Measurements from ENCODE around the gene UGGT2. TPM values are rescaled to one million over a fixed set of nuclear protein-coding genes. Genes with fewer than 3 reads are reported as not detected.

The UGGT2 gene
- total RNA-seq, 1 experiment from 2014 or later = 34.5 TPM

- Histone ChIP-seq H4K5ac (ENCODE audit: insufficient read length, low read depth, low read length) (no peak overlapping the region), H3K14ac (ENCODE audit: insufficient read depth, low read length) (no peak overlapping the region), H3K4me1 (ENCODE audit: insufficient read depth, low read length) (peaks cover 2% of the 10 kb centered on the region), H2AK5ac (ENCODE audit: insufficient read length, low read length) (no peak overlapping the region), H3K4me2 (ENCODE audit: insufficient read depth, insufficient read length, low read length) (no peak overlapping the region), H2BK120ac (ENCODE audit: low read depth, low read length, poor library complexity, severe bottlenecking) (no peak overlapping the region), H3K9me3 (ENCODE audit: control insufficient read depth, low read depth, low read length) (peaks cover 4% of the 10 kb centered on the region), H3K23ac (ENCODE audit: insufficient read length, low read depth, low read length) (no peak overlapping the region), H2BK20ac (ENCODE audit: low read depth, low read length, poor library complexity, severe bottlenecking) (no peak overlapping the region), H2BK15ac (ENCODE audit: low read depth, low read length) (no peak overlapping the region), H4K8ac (replicated peaks; ENCODE audit: insufficient read length, low read depth, low read length) (no peak overlapping the region), H3K79me1 (ENCODE audit: insufficient read depth, low read depth, low read length, poor library complexity, severe bottlenecking) (no peaks in the 10 kb centered on the region), H4K20me1 (ENCODE audit: control insufficient read depth, insufficient read depth, insufficient read length) (no peaks in the 10 kb centered on the region), H3K27ac (ENCODE audit: insufficient read length, low read depth, low read length) (no peak overlapping the region), H2AFZ (ENCODE audit: low read length) (no peak overlapping the region), H2BK5ac (ENCODE audit: insufficient read length, low read length) (no peak overlapping the region), H3T11ph (ENCODE audit: low read length) (no peak overlapping the region), H3K4ac (ENCODE audit: low read depth, low read length) (no peak overlapping the region), H3K56ac (ENCODE audit: insufficient read length, low read depth, low read length) (no peak overlapping the region), H3K18ac (ENCODE audit: insufficient read length, low read depth, low read length) (no peak overlapping the region), H4K91ac (ENCODE audit: insufficient read length, low read depth, low read length) (no peak overlapping the region), H3K9ac (ENCODE audit: extremely low read depth, insufficient read length, low read length) (no peak overlapping the region), H3K27me3 (ENCODE audit: insufficient read depth, low read length) (no peaks in the 10 kb centered on the region), H2BK12ac (ENCODE audit: insufficient read length, low read depth, low read length) (no peak overlapping the region), H3K23me2 (ENCODE audit: insufficient read length, low read depth, low read length, poor library complexity, severe bottlenecking) (no peaks in the 10 kb centered on the region), H3K79me2 (ENCODE audit: insufficient read depth, low read length) (no peaks in the 10 kb centered on the region; the same call in 1 of the 2 replicates)
- Mint-ChIP-seq H3K27ac (no peak overlapping the region; a peak in 1 of 7 replicates), H3K27me3 (ENCODE audit: low read depth) (no peaks in the 10 kb centered on the region), H3K4me3 (no peak overlapping the region), H3K9me3 (peaks cover 67 to 73% of the 10 kb centered on the region in 2 experiments), H3K36me3 (ENCODE audit: insufficient read depth in 1 of 3, low read depth in 3 of 3) (peaks cover 60 to 89% (median 79%) of the 10 kb centered on the region in 3 experiments), H3K4me1 (peaks cover 21 to 36% of the 10 kb centered on the region in 2 experiments)
- no peak for DNase-seq
- no peak for TF ChIP-seq CTCF (conservative IDR thresholded peaks at IDR 0.05)
- no CpG with 5 or more reads among the region's 2 CpGs for WGBS (ENCODE audit: extremely low coverage, insufficient read length, low lambda C conversion rate)
Observed at GRCh38 chr13:95957331-95957730, 95.9 kb downstream of the UGGT2 start.
